ENCODE results near the gene TEX30.

TEX30 gene

DNA sequence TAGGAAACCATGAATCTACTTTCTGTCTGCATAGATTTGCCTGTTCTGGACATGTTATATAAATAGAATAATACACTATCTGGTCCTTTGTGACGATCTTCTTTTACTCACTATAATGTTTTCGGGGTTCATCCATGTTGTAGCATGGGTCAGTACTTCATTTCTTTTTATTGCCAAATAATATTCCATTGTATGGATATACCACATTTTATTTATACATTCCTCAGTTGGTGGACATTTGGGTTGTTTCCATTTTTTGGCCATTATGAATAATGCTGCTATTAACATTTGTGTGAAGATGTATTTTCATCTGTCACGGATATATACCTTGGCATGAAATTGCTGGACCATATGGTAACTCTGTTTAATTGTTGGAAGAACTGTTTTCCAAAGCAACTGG is 32.1 kb upstream of the TEX30 start:
- Histone ChIP-seq H3K4me3 (ENCODE audit: insufficient read depth, low read length, poor library complexity, severe bottlenecking) (no peak overlapping the region), H3F3A (ENCODE audit: insufficient read depth) (no peaks in the 10 kb centered on the region), H3K27ac (ENCODE audit: low read depth, low read length) (no peak overlapping the region), H3K4me2 (ENCODE audit: low read depth, low read length, poor library complexity, severe bottlenecking) (no peak overlapping the region), H3K36me3 (ENCODE audit: low read length) (no peaks in the 10 kb centered on the region), H4K20me1 (ENCODE audit: low read depth, low read length) (no peaks in the 10 kb centered on the region), H2AFZ (ENCODE audit: low read depth, low read length, severe bottlenecking) (no peak overlapping the region), H3K9me3 (ENCODE audit: insufficient read depth, low read length) (no peaks in the 10 kb centered on the region), H3K9me2 (replicated peaks; ENCODE audit: insufficient read depth, low read length) (no peaks in the 10 kb centered on the region), H3K79me2 (ENCODE audit: insufficient read depth, low read length) (no peaks in the 10 kb centered on the region), H3K27me3 (ENCODE audit: low read length) (no peaks in the 10 kb centered on the region), H3K9ac (ENCODE audit: low read length) (no peak overlapping the region)
- TF ChIP-seq EZH2phosphoT487 (conservative IDR thresholded peaks at IDR 0.05; ENCODE audit: low read length), result no peak
- TF ChIP-seq, protein P1, sequence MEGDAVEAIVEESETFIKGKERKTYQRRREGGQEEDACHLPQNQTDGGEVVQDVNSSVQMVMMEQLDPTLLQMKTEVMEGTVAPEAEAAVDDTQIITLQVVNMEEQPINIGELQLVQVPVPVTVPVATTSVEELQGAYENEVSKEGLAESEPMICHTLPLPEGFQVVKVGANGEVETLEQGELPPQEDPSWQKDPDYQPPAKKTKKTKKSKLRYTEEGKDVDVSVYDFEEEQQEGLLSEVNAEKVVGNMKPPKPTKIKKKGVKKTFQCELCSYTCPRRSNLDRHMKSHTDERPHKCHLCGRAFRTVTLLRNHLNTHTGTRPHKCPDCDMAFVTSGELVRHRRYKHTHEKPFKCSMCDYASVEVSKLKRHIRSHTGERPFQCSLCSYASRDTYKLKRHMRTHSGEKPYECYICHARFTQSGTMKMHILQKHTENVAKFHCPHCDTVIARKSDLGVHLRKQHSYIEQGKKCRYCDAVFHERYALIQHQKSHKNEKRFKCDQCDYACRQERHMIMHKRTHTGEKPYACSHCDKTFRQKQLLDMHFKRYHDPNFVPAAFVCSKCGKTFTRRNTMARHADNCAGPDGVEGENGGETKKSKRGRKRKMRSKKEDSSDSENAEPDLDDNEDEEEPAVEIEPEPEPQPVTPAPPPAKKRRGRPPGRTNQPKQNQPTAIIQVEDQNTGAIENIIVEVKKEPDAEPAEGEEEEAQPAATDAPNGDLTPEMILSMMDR (IDR thresholded peaks at IDR 0.05; ENCODE audit: insufficient read depth, low read length, poor library complexity, severe bottlenecking), result no peak

DNA sequence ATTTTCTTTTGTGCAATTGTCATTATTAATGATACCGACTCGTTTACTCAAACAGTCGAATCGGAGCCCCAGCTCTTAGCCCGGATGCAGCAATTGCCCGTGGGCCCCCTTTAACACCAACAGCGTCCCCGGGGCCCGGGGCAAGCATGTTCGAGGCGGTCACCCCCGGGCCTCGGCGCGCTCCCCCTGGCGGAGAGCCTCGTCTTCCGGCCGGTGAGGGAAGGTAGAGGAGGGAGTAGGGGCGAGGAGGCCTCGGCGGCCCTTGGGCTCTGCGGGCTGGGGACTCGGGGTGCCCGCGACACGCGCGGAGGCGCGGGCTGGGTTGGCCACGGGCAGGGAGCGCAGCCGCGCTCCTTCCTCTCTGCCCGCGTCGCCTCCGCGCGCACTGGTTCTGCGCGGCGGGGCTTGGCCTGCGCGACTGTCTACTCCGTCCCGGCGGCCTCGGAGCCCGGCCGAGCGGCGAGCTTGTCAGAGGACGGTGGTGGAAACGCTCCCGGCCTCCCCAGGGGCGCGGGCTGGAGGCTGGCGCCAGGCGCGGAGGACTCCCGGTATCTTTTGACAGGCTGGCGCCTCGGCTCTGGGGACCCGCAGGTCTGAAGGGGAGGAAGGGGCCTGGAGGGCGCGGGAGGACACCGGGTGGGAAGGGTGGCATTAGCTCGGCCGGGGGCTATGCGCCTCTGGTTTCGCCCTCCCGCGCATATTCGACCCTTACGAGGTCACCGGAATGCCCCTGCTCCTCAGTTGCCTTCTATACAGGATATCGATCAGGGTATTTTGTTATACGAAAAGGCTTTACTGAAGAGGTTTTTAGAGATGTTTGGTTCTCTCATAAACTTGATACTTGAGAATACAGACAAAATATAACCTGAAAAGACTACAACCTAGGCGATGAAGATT is 26.8 kb upstream of the TEX30 start:
- Histone ChIP-seq H2AFZ (ENCODE audit: low read depth, low read length, severe bottlenecking) (peak overlapping the region; percentile 91), H3K9ac (ENCODE audit: low read length) (peak overlapping the region; percentile 62), H4K20me1 (ENCODE audit: low read depth, low read length) (no peaks in the 10 kb centered on the region), H3K27ac (ENCODE audit: low read depth, low read length) (no peak overlapping the region), H3F3A (ENCODE audit: insufficient read depth) (peaks cover 8% of the 10 kb centered on the region; the same call in 1 of the 2 replicates), H3K4me2 (ENCODE audit: low read depth, low read length, poor library complexity, severe bottlenecking) (peak overlapping the region; percentile 78), H3K27me3 (ENCODE audit: low read length) (no peaks in the 10 kb centered on the region), H3K36me3 (ENCODE audit: low read length) (no peaks in the 10 kb centered on the region), H3K79me2 (ENCODE audit: insufficient read depth, low read length) (no peaks in the 10 kb centered on the region; the same call in 1 of the 2 replicates), H3K9me3 (ENCODE audit: insufficient read depth, low read length) (no peaks in the 10 kb centered on the region), H3K4me3 (ENCODE audit: insufficient read depth, low read length, poor library complexity, severe bottlenecking) (peak overlapping the region; percentile 77), H3K9me2 (replicated peaks; ENCODE audit: insufficient read depth, low read length) (no peaks in the 10 kb centered on the region)
- no peak for TF ChIP-seq EZH2phosphoT487 (conservative IDR thresholded peaks at IDR 0.05; ENCODE audit: low read length)
- TF ChIP-seq, protein P1 (IDR thresholded peaks at IDR 0.05; ENCODE audit: insufficient read depth, low read length, poor library complexity, severe bottlenecking), result peak; percentile 30

DNA sequence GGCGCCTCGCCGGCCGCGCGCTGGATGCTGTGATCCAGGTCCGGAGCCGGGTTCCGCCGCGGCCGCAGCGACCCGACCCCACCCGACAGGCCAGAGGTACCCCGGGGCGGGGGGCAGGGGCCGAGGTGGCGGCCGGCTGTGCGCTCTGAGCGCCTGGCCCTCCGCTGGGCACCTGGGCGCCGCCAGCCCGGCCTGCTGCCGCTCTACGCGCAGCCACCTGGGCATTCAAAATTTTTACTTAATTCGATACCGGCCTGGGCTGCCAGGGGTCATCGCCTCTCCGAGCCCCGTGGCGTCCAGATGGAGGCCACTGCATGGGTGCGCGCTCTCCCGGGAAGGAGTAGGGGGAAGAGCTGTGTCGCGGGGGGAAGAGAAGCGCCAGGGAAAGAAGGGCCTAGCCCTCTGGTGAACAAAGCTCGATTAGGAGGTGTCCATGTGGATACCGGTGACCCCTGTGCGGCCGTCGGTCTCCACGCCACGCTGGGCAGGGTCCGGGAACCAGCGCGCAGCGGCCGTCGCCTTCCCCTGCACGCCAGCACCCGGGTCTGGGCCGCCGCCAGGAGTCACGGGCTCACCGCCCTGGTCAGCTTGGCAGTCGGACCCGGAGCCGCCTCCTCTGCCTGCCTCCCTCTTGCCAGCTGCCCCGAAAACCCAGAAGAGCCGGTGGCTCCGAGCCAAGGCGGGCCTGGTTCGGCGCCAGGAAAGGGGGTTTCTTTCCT is 26.0 kb upstream of the TEX30 start:
- Histone ChIP-seq H4K20me1 (ENCODE audit: low read depth, low read length) (no peaks in the 10 kb centered on the region), H3K27ac (ENCODE audit: low read depth, low read length) (no peak overlapping the region), H3K4me3 (ENCODE audit: insufficient read depth, low read length, poor library complexity, severe bottlenecking) (peak overlapping the region; percentile 77), H3K9ac (ENCODE audit: low read length) (peak overlapping the region; percentile 62), H3K9me3 (ENCODE audit: insufficient read depth, low read length) (no peaks in the 10 kb centered on the region), H3K9me2 (replicated peaks; ENCODE audit: insufficient read depth, low read length) (no peaks in the 10 kb centered on the region), H3K4me2 (ENCODE audit: low read depth, low read length, poor library complexity, severe bottlenecking) (peak overlapping the region; percentile 78), H3F3A (ENCODE audit: insufficient read depth) (peaks cover 8% of the 10 kb centered on the region; the same call in 1 of the 2 replicates), H3K79me2 (ENCODE audit: insufficient read depth, low read length) (no peaks in the 10 kb centered on the region; the same call in 1 of the 2 replicates), H3K27me3 (ENCODE audit: low read length) (no peaks in the 10 kb centered on the region), H2AFZ (ENCODE audit: low read depth, low read length, severe bottlenecking) (peak overlapping the region; percentile 91), H3K36me3 (ENCODE audit: low read length) (no peaks in the 10 kb centered on the region)
- no peak for TF ChIP-seq EZH2phosphoT487 (conservative IDR thresholded peaks at IDR 0.05; ENCODE audit: low read length)

All from SU-DHL-6 (cell line).